Measurements from ENCODE around the gene CARHSP1.

CARHSP1 gene

DNA sequence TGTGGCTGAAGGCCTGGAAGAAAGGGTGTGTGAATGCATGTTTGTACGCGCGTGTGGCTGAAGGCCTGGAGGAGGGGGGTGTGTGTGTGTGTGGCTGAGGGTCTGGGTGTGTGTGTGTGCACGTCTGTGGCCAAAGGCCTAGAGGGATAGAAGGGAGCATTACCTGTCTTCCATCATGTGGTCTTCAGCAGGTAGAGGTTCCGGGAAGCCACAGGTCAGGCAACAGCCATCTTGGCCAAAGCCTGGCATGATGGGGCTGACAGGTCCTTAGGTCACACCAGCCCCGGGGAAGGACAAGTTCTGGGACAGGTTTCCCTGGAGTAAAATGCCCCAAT lies 18.6 kb upstream of the CARHSP1 start:
- TF ChIP-seq, protein P1, sequence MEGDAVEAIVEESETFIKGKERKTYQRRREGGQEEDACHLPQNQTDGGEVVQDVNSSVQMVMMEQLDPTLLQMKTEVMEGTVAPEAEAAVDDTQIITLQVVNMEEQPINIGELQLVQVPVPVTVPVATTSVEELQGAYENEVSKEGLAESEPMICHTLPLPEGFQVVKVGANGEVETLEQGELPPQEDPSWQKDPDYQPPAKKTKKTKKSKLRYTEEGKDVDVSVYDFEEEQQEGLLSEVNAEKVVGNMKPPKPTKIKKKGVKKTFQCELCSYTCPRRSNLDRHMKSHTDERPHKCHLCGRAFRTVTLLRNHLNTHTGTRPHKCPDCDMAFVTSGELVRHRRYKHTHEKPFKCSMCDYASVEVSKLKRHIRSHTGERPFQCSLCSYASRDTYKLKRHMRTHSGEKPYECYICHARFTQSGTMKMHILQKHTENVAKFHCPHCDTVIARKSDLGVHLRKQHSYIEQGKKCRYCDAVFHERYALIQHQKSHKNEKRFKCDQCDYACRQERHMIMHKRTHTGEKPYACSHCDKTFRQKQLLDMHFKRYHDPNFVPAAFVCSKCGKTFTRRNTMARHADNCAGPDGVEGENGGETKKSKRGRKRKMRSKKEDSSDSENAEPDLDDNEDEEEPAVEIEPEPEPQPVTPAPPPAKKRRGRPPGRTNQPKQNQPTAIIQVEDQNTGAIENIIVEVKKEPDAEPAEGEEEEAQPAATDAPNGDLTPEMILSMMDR (IDR thresholded peaks at IDR 0.05) = no peak
- intact Hi-C loops (cut with DNase I; ENCODE audit: low total_unique reads) = loop anchor here (5.0 kb wide), 1 partner anchor 225 kb away; no protein-coding TSS in a partner anchor
- H3K27ac ChIP-seq = no peak overlapping the region

DNA sequence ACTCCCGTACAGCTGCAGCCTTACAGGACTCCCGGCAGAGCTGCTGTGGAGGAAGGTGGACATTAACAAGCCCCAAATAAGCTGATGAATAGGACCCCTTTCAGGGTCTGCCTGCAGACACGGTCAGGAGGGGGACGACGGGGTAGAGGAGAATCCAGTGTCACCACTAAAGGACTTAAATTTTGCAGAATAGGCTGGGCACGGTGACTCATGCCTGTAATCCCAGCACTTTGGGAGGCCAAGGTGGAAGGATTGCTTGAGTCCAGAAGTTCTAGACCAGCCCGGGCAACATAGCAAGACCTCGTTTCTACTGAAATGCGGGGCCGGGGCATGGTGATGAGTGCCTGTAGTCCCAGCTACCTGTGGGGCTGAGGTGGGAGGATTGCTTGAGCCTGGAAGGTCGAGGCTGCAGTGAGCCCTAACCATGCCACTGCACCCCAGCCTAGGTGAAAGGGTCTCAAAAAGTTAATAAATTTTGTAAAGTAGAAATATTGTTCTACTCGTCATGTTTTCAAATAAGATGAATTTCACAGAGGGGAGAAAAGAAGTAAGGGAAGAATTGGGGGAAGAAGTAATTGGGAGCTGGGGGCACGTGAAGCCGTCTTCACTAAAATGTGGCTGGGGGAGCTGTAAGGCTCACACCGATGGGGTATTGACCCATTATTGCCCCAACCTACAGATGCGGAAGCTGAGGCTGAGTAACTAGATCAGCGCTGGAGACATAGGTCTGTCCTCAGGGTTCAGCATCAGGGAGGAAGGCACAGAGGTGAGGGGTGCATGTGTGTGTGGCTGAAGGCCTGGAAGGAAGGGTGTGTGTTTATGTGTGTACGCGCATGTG lies 18.0 kb upstream of the CARHSP1 start:
- intact Hi-C loops (cut with DNase I; ENCODE audit: low total_unique reads) = loop anchor here (5.0 kb wide), 1 partner anchor 225 kb away; no protein-coding TSS in a partner anchor
- Histone ChIP-seq H3K36me3 (peaks cover 15 to 34% (median 24%) of the 10 kb centered on the region in 3 donors), H3K4me3 (no peak overlapping the region), H3K27me3 (peaks cover 0 to 8% of the 10 kb centered on the region in 2 donors), H3K9me3 (no peaks in the 10 kb centered on the region), H3K27ac (no peak overlapping the region), H3K4me1 (peaks cover 0 to 16% (median 7%) of the 10 kb centered on the region in 4 donors)
- no peak for DNase-seq
- TF ChIP-seq, protein P1 (IDR thresholded peaks at IDR 0.05) = no peak

More for the DNA sequence above, 18.6 kb upstream of the CARHSP1 start:
- Histone ChIP-seq H3K36me3 (peaks cover 15 to 40% (median 29%) of the 10 kb centered on the region in 3 donors), H3K27me3 (peaks cover 0 to 8% of the 10 kb centered on the region in 2 donors), H3K4me3 (no peak overlapping the region), H3K4me1 (peaks cover 0 to 16% (median 7%) of the 10 kb centered on the region in 4 donors), H3K9me3 (no peaks in the 10 kb centered on the region)
- no peak for DNase-seq

DNA sequence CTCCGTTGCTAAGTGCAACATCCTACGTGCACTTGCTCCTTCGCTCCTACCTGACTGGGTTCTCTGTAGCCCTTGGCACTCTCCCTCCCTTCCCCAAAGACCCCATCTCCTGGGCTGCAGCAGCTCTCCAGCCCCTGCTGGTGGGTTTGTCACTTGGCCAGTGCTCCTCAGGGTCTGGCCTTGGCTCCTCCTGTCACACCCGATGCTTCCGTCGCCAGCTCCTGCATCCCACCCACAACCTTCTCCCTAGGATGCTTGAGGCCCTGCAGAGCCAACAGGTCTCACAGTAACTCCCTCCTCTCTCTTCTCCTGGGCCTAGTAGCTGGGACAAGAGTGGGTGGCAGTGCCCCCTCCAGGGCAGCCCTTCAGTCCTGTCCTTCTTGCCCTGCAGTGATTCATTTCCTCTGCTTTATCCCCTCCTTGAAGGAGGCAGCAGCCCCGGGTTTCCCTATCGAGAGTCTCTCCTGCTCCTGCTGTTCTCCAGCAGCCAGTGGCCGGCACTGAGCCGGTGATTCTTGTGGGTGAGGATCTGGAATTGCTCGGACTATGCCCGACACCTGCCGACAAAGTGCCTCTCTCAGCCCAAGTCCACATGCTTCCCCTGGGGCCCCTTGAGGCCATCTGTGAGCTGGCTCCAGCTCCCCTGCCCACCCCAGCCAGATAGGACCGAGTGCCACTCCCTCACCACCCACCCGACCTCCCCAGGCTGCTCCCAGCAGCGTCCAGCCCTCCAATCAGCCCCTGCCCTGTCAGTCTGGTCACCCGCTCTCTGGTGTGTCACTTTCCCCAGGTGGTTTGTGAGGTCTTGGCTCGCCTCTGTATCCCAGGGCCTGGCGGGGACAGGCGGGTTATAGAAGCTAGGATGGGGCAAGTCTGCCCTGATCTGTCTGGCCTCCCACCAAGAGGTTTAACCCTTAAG lies 17.1 kb upstream of the CARHSP1 start:
- intact Hi-C loops (cut with DNase I; ENCODE audit: low total_unique reads) = loop anchor here (5.0 kb wide), 1 partner anchor 224 kb away; no protein-coding TSS in a partner anchor
- Histone ChIP-seq H3K36me3 (peaks cover 10 to 25% (median 16%) of the 10 kb centered on the region in 3 donors), H3K27ac (no peak overlapping the region), H3K27me3 (peaks cover 0 to 8% of the 10 kb centered on the region in 2 donors), H3K4me1 (peaks cover 0 to 16% (median 7%) of the 10 kb centered on the region in 4 donors), H3K9me3 (no peaks in the 10 kb centered on the region), H3K4me3 (no peak overlapping the region)
- TF ChIP-seq, protein P1 (IDR thresholded peaks at IDR 0.05) = no peak
- DNase-seq = no peak

DNA sequence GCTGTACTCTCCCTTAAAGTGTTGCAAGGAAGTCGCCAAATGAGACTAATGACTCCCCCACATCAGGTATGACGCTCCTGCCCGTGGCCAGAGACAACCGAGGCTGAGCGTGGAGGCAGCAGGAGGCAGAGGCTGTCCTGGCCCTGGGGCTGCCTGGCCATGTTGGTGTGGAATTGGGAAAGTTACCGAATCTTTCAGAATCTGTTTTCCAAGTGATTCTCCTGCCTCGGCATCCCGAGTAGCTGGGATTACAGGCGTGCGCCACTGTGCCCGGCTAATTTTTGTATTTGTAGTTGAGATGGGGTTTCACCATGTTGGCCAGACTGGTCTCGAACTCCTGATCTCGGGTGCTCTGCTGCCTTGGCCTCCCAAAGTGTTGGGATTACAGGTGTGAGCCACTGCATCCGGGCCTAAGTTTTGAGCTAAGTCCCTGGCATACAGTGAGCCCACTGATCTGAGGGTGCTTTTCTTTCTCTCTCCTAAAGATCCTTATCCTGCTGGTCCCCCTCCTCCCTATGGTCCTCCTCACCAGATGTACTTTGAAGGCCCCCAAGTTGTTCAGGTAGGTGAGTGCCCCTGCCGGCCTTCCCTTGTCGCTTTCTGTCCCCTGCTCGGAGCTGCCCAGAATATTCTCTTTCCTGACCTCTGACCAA lies 14.0 kb upstream of the CARHSP1 start:
- peaks cover 0 to 15% (median 7%) of the 10 kb centered on the region in 4 donors for H3K4me1 ChIP-seq
- no peak overlapping the region for H3K27ac ChIP-seq
- peaks cover 0 to 5% (median 0%) of the 10 kb centered on the region in 3 donors for H3K36me3 ChIP-seq
- intact Hi-C loops (cut with DNase I; ENCODE audit: low total_unique reads) = loop anchor here (5.0 kb wide), 1 partner anchor 316 kb away; no protein-coding TSS in a partner anchor
- peaks cover 0 to 15% of the 10 kb centered on the region in 2 donors for H3K27me3 ChIP-seq
- TF ChIP-seq, protein P1 (IDR thresholded peaks at IDR 0.05) = no peak
- DNase-seq = no peak
- no peaks in the 10 kb centered on the region for H3K9me3 ChIP-seq
- no peak overlapping the region for H3K4me3 ChIP-seq

DNA sequence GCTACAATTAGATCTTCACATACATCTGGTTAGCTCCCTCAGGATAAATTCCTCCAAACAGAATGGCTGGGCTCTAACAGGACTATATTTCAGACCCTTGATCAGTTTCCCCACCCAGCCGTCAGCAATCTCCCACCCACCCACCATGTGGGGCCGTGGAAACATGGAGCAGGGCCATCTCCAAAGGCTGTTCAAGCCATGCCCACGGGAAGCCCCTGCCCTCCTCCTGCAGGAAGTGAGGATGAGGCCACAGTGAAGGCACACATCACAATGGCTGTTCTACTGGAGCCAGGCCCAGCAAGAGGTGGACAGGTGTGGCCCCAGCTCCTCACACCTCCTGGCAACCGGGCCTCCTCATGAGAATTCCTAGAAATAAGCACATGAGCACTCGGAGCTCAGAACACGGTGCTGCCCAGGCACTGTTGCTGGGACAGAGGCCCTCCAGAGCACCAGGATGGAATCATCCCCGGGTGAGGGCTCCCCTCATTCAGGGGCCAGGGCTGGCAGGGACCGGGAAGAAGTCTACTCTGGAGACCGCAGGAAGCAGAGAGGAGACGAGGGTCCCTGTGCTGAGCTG lies 13.3 kb upstream of the CARHSP1 start, which contains the start of gene LITAFD:
TSS of gene LITAFD (plus strand) at position 311 of the 577 bp plus-strand sequence. CDS start 2,005 bp downstream, outside the sequence.
- Histone ChIP-seq H3K4me3 (no peak within 1 kb of the TSS), H3K4me1 (peaks cover 0 to 15% (median 7%) of the 10 kb centered on the region in 4 donors), H3K27me3 (peaks cover 0 to 15% of the 10 kb centered on the region in 2 donors), H3K9me3 (no peaks in the 10 kb centered on the region), H3K27ac (no peak within 1 kb of the TSS), H3K36me3 (no peaks in the 10 kb centered on the region)
- TF ChIP-seq, protein P1 (IDR thresholded peaks at IDR 0.05) = no peak
- DNase-seq = no peak
- intact Hi-C loops (cut with DNase I; ENCODE audit: low total_unique reads) = loop anchor here (5.0 kb wide), 1 partner anchor 315 kb away; no protein-coding TSS in a partner anchor
